Endometrial microvascular endothelial cells (primary cell): ENCODE measurements around the gene TMEM170B. TPM values are rescaled to one million over a fixed set of nuclear protein-coding genes. Genes with fewer than 3 reads are reported as not detected.
"Not testable (repeated sequence)": the region's sequence is repeated elsewhere in the genome, so short reads cannot be mapped to it uniquely, and the experiment has no call there.

Source experiments
- in situ Hi-C: cut with HindIII; loops from 2 replicates; pipeline ENCODE4 v1.10.0; 2017; ENCODE audit warnings: low sequenced_read_pairs, low pct_unique_long_range_greater_than_20kb; ENCODE audit errors: inconsistent ontology term
- total RNA-seq: library from RNA; depleted of rRNA; stranded (reverse); fragments of >200 nt; gene quantifications from one replicate; pipeline ENCODE4 v1.2.3, GENCODE V29; 2015; ENCODE audit errors: inconsistent ontology term

TMEM170B gene
- total RNA-seq, 1 donor from 2014 or later: 0.93 TPM

- in situ Hi-C loops: no loop called here
Observed at GRCh38 chr6:11525468-11526155, 11.9 kb upstream of the TMEM170B start.

GRCh38 chr6:11526156-11526505 lies 11.4 kb upstream of the TMEM170B start:
- in situ Hi-C loops: no loop called here

- in situ Hi-C loops: no loop called here
Observed at GRCh38 chr6:11527274-11527870, 10.2 kb upstream of the TMEM170B start.

- in situ Hi-C loops: no loop called here
Observed at GRCh38 chr6:11528996-11529395, 8.6 kb upstream of the TMEM170B start.

- in situ Hi-C loops: no loop called here
Observed at GRCh38 chr6:11532097-11532496, 5.5 kb upstream of the TMEM170B start.

GRCh38 chr6:11534561-11534960 lies 3.0 kb upstream of the TMEM170B start:
- in situ Hi-C loops: no loop called here

GRCh38 chr6:11535801-11536230 lies 1.7 kb upstream of the TMEM170B start:
- in situ Hi-C loops: no loop called here

- in situ Hi-C loops: no loop called here
Observed at GRCh38 chr6:11536795-11537194, 754 bp upstream of the TMEM170B start.

- in situ Hi-C loops: no loop called here
Observed at GRCh38 chr6:11538052-11538818, 686 bp downstream of the TMEM170B start.

GRCh38 chr6:11538819-11539468 lies 1.4 kb downstream of the TMEM170B start:
- in situ Hi-C loops: no loop called here

- in situ Hi-C loops: no loop called here
Observed at GRCh38 chr6:11542863-11543262, 5.3 kb downstream of the TMEM170B start.

- in situ Hi-C loops: no loop called here
Observed at GRCh38 chr6:11543919-11544518, 6.5 kb downstream of the TMEM170B start.

- in situ Hi-C loops: not testable (repeated sequence)
Observed at GRCh38 chr6:11547846-11548245, 10.3 kb downstream of the TMEM170B start.

- in situ Hi-C loops: not testable (repeated sequence)
Observed at GRCh38 chr6:11548578-11548977, 11.0 kb downstream of the TMEM170B start.

GRCh38 chr6:11551053-11551452 lies 13.5 kb downstream of the TMEM170B start:
- in situ Hi-C loops: no loop called here

- in situ Hi-C loops: no loop called here
Observed at GRCh38 chr6:11552442-11552841, 14.9 kb downstream of the TMEM170B start.

- in situ Hi-C loops: no loop called here
Observed at GRCh38 chr6:11553824-11554223, 16.3 kb downstream of the TMEM170B start.

GRCh38 chr6:11556309-11556708 lies 18.8 kb downstream of the TMEM170B start:
- in situ Hi-C loops: no loop called here

GRCh38 chr6:11563793-11564192 lies 26.2 kb downstream of the TMEM170B start:
- in situ Hi-C loops: no loop called here
